Measurements from ENCODE around the gene PARP4. TPM values are rescaled to one million over a fixed set of nuclear protein-coding genes. Genes with fewer than 3 reads are reported as not detected.
"Not testable (repeated sequence)": the region's sequence is repeated elsewhere in the genome, so short reads cannot be mapped to it uniquely, and the experiment has no call there.

PARP4 gene
- total RNA-seq, 1 experiment from 2014 or later = 76.0 TPM

- Histone ChIP-seq H3K27me3 (ENCODE audit: insufficient read depth, low read length) (no peaks in the 10 kb centered on the region), H3K36me3 (ENCODE audit: control insufficient read depth in 1 of 2, insufficient read depth in 2 of 2, low read length in 2 of 2) (no peaks in the 10 kb centered on the region), H3K79me2 (ENCODE audit: insufficient read depth, low read length) (no peaks in the 10 kb centered on the region), H3K4me1 (ENCODE audit: control insufficient read depth in 1 of 2, insufficient read depth in 2 of 2, low read length in 2 of 2) (no peaks in the 10 kb centered on the region), H2AFZ (ENCODE audit: low read depth, low read length, poor library complexity, severe bottlenecking) (peak overlapping the region; percentile 52), H3K9ac (ENCODE audit: low read length) (no peak overlapping the region), H3K27ac (ENCODE audit: low read depth, low read length) (no peak overlapping the region), H3K9me3 (ENCODE audit: control insufficient read depth in 1 of 2, insufficient read depth in 1 of 2, low read depth in 1 of 2, low read length in 2 of 2) (no peaks in the 10 kb centered on the region), H4K20me1 (ENCODE audit: insufficient read depth) (no peaks in the 10 kb centered on the region), H3K9me2 (ENCODE audit: insufficient read depth) (no peaks in the 10 kb centered on the region), H3K4me2 (ENCODE audit: low read length) (no peak overlapping the region), H3K4me3 (replicated peaks in 1 of 2; ENCODE audit: low read depth in 1 of 2, low read length in 2 of 2) (no peak overlapping the region)
- intact Hi-C loops (cut with micrococcal nuclease) = loop anchor here (5.0 kb wide), 1 partner anchor 235 kb away; no protein-coding TSS in a partner anchor
- DNase-seq (ENCODE audit: low read depth, low spot score) (no peak), ATAC-seq (no peak)
- POLR2A ChIA-PET = no interaction called here
- RAD21 ChIA-PET (ENCODE audit: low non-redundant PET in 1 of 2, low total read pairs in 2 of 2, uncharacterized antibody in 2 of 2, unreplicated experiment in 2 of 2) = no interaction called here
- TF ChIP-seq CBX3 (IDR thresholded peaks at IDR 0.05; ENCODE audit: low read depth) (no peak), SP1 (IDR thresholded peaks at IDR 0.05; ENCODE audit: low read depth) (no peak), CTCF (IDR thresholded peaks at IDR 0.05 in 2 of 3, conservative IDR thresholded peaks at IDR 0.05 in 1 of 3; ENCODE audit: borderline replicate concordance in 1 of 3, insufficient read depth in 1 of 3, low read depth in 2 of 3, low read length in 2 of 3) (no peak), EGR1 (IDR thresholded peaks at IDR 0.05; ENCODE audit: low read depth) (no peak), ELF1 (IDR thresholded peaks at IDR 0.05; ENCODE audit: borderline replicate concordance, low read depth) (no peak), RAD21 (IDR thresholded peaks at IDR 0.05; ENCODE audit: low read depth) (no peak), POLR2AphosphoS5 (IDR thresholded peaks at IDR 0.05; ENCODE audit: low read depth, low read length) (no peak), SRF (IDR thresholded peaks at IDR 0.05; ENCODE audit: low read depth) (no peak), ZFX (IDR thresholded peaks at IDR 0.05) (no peak), FOSL1 (IDR thresholded peaks at IDR 0.05; ENCODE audit: low read depth) (no peak), ATF3 (IDR thresholded peaks at IDR 0.05) (no peak)
- BruUV-seq (replicated peaks) = no TSS peak
- CTCF ChIA-PET = no interaction called here
Observed at GRCh38 chr13:24557081-24557480, 44.5 kb upstream of the PARP4 start.

- RAD21 ChIA-PET (ENCODE audit: low non-redundant PET in 1 of 2, low total read pairs in 2 of 2, uncharacterized antibody in 2 of 2, unreplicated experiment in 2 of 2); H3K4me1 ChIP-seq (ENCODE audit: control insufficient read depth in 1 of 2, insufficient read depth in 2 of 2, low read length in 2 of 2); H3K27me3 ChIP-seq (ENCODE audit: insufficient read depth, low read length); H2AFZ ChIP-seq (ENCODE audit: low read depth, low read length, poor library complexity, severe bottlenecking); intact Hi-C loops (cut with micrococcal nuclease); POLR2A ChIA-PET; H3K36me3 ChIP-seq (ENCODE audit: control insufficient read depth in 1 of 2, insufficient read depth in 2 of 2, low read length in 2 of 2); H3K9me2 ChIP-seq (ENCODE audit: insufficient read depth); H3K27ac ChIP-seq (ENCODE audit: low read depth, low read length); H3K9ac ChIP-seq (ENCODE audit: low read length); BruUV-seq (replicated peaks); H3K79me2 ChIP-seq (ENCODE audit: insufficient read depth, low read length); H3K4me3 ChIP-seq (replicated peaks in 1 of 2; ENCODE audit: low read depth in 1 of 2, low read length in 2 of 2); H4K20me1 ChIP-seq (ENCODE audit: insufficient read depth); H3K4me2 ChIP-seq (ENCODE audit: low read length); CTCF ChIA-PET; DNase-seq (ENCODE audit: low read depth, low spot score); ATAC-seq; H3K9me3 ChIP-seq (ENCODE audit: control insufficient read depth in 1 of 2, insufficient read depth in 1 of 2, low read depth in 1 of 2, low read length in 2 of 2): not testable (repeated sequence)
Observed at GRCh38 chr13:24553892-24554291, 41.3 kb upstream of the PARP4 start.

GRCh38 chr13:24541476-24542352 is 29.1 kb upstream of the PARP4 start:
- H3K4me2 ChIP-seq (ENCODE audit: low read length); ATAC-seq; intact Hi-C loops (cut with micrococcal nuclease); BruUV-seq (replicated peaks); H3K27me3 ChIP-seq (ENCODE audit: insufficient read depth, low read length); H2AFZ ChIP-seq (ENCODE audit: low read depth, low read length, poor library complexity, severe bottlenecking); CTCF ChIA-PET; H3K79me2 ChIP-seq (ENCODE audit: insufficient read depth, low read length); H3K27ac ChIP-seq (ENCODE audit: low read depth, low read length); H3K9me3 ChIP-seq (ENCODE audit: control insufficient read depth in 1 of 2, insufficient read depth in 1 of 2, low read depth in 1 of 2, low read length in 2 of 2); H4K20me1 ChIP-seq (ENCODE audit: insufficient read depth); H3K9me2 ChIP-seq (ENCODE audit: insufficient read depth); H3K4me1 ChIP-seq (ENCODE audit: control insufficient read depth in 1 of 2, insufficient read depth in 2 of 2, low read length in 2 of 2); DNase-seq (ENCODE audit: low read depth, low spot score); RAD21 ChIA-PET (ENCODE audit: low non-redundant PET in 1 of 2, low total read pairs in 2 of 2, uncharacterized antibody in 2 of 2, unreplicated experiment in 2 of 2); POLR2A ChIA-PET; H3K9ac ChIP-seq (ENCODE audit: low read length); H3K36me3 ChIP-seq (ENCODE audit: control insufficient read depth in 1 of 2, insufficient read depth in 2 of 2, low read length in 2 of 2); H3K4me3 ChIP-seq (replicated peaks in 1 of 2; ENCODE audit: low read depth in 1 of 2, low read length in 2 of 2): not testable (repeated sequence)

Data from HCT116 (cell line).